HG02970 (cell line): Measurements from ENCODE around the gene HERC5.
"Not testable (repeated sequence)": the region's sequence is repeated elsewhere in the genome, so short reads cannot be mapped to it uniquely, and the experiment has no call there.

Experiments
- ATAC-seq: cut with Tn5 transposase; IDR thresholded peaks from one replicate; pipeline ENCODE4 v1.9.1; 2021; ENCODE audit warnings: mild to moderate bottlenecking, moderate library complexity, moderate number of reproducible peaks; ENCODE audit not compliant: unreplicated experiment, low FRiP score

The HERC5 gene

GRCh38 chr4:88447371-88448095, 9.4 kb upstream of the HERC5 start:
- no peak for ATAC-seq

- not testable (repeated sequence) for ATAC-seq
Measured at GRCh38 chr4:88448211-88448765, 8.6 kb upstream of the HERC5 start.

GRCh38 chr4:88448889-88449288, 8.0 kb upstream of the HERC5 start:
- no peak for ATAC-seq

- no peak for ATAC-seq
Measured at GRCh38 chr4:88449290-88449689, 7.6 kb upstream of the HERC5 start.

- no peak for ATAC-seq
Measured at GRCh38 chr4:88451205-88451604, 5.7 kb upstream of the HERC5 start.

DNA sequence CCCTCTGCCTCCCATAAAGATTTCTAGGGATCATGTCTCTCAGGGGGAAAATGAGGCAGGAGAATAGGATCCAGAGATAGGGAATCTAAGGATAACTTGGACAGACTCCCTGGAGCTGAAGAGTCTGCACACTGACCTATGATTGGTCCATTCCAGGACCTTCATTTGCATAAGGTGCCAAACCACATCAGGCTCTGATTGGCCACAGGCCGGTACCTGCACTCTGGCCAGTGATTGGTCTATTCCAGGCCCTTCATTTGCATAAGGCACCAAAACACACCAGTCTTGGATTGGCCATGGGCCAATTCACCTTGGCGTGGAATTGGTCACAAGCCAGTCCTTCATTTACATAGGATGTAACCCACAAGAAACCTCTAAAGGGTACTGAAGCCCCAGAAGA, 4.0 kb upstream of the HERC5 start:
- no peak for ATAC-seq

DNA sequence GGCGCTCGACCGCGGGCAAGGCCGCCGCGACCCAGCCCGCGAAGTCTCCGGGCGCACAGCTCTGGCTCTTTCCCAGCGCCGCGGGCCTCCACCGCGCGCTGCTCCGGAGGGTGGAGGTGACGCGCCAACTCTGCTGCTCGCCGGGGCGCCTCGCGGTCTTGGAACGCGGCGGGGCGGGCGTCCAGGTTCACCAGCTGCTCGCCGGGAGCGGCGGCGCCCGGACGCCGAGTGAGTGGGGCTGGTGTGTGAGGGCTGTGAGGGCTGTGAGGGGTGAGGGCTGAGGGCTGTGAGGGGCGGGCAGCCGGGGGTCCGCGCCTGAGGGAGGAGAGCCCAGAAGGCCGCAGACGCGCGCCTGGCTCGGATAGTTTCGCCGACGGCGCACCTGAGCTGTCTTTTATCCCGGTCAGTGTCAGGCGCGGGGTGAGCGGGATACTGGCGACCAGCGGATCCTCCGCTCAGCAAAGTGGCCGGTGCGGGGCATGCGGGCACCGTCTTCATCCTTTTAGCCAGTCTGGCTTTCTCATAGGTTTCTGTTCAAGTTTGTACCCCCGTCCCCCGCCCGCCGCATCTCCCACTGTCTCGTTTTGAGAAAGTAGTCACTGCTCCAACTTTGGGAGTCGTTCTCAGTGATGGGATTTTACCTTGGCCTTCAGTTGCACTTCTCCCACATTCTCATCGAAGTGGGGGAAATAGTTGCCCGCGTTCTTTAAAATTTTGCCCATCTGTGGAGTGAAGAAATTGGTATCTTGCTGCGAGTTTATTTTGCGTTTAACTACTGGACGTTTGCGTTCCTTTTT, 586 bp downstream of the HERC5 start:
- ATAC-seq = peak; percentile 34

DNA sequence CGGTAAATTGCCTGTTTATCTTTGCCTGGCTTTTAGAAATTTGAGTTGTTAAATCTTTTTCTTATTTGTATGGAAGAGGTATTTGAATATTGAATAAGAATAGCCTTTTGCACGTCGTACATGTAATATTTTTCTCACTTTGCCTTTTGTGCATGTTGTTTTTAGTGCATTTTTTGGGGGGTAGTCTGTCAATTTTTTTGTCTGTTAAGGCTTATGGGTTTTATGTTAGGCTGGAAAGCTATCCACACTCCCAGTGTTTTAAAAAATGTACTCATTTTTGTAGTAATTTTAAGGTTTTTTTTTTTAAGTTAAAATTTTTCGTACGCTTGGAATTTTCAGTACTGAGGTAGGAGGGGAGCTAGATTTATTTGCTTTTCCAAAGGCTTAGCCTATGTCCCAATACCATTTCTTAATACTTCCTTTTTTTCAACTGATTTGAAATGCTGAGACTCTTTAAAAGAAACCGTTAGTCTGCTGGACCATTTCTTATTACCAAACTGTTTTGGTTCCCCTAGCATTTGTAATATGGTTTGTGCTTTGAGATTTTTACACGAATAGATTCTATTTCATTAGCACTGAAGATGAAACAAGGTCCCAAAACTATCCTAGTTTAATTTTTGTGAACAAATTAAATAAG, 1.3 kb downstream of the HERC5 start:
- ATAC-seq = no peak

- ATAC-seq = no peak
Measured at GRCh38 chr4:88465653-88466192, 8.8 kb downstream of the HERC5 start.

DNA sequence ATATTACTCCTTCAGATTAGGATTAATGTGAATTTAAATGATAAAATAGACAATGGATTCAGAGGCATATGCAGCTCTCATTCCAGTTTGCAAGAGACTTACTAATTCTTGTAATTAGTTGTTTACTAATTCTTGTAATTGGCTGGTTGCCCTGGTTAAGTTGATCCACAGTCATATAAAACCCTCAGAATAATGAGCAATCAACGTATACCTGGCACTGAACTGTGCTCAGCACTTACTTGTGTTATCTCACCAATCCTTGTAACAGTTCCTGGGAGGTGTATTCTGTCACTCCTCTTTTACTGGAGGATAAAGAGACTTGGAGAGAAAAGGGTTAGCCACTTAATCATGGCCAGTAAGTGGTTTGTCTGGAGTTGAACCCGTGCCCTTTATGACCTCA, 10.5 kb downstream of the HERC5 start:
- ATAC-seq = no peak

DNA sequence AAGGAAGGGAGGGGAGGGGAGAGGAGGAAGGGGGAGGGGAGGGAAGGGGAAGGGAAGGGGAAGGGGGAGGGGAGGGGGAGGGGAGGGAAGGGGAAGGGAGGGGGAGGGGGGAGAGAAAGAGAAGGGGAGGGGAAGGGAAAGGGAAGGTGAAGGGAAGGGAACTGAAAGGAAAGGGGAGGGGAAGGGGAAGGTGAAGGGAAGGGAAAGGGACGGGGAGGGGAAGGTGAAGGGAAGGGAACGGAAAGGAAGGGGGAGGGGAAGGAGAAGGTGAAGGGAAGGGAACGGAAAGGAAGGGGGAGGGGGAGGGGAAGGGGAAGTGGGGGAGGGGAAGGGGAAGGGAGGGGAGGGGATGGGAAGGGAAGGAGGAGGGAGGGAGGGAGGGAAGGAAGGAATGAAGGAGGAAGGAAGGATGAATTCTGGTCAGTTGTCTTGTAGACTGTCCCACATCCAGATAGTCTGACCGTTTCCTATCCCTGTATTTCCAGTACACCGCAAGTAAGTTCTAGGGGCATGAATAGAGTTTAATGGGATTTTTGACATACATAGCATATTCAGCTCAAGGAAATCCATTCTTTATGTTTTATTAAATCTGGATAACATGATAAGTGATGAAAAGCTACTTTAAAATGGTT, 20.4 kb downstream of the HERC5 start:
- ATAC-seq = no peak

- ATAC-seq = no peak
Measured at GRCh38 chr4:88478247-88478646, 21.3 kb downstream of the HERC5 start.

GRCh38 chr4:88481537-88481936, 24.6 kb downstream of the HERC5 start:
- no peak for ATAC-seq

DNA sequence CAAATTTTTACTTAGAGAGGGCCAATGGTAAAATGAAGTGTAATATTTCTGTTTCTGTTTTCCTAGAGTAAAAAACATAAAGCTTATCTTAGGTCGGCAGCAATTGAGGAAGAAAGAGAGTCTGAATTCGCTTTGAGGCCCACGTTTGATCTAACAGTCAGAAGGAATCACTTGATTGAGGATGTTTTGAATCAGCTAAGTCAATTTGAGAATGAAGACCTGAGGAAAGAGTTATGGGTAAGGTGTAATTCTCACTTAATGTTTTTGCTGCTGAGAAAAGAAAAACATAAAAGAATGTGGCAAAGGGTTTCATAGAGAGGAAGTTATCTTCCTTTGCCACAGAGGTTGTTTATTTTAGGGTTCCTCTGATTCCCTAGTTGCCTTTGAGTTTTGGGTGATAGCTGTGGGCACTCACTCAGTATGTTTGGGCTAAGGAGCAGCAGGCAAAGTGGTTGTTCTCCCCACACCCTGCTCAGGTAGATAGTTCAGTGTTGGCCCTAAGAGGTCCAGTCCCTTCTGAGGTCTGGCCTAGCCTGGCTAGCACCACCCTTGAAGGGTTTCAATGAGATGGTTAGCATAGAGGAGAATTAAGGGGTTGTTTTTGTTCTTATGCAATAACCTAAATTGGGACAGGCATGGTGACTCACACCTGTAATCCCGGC, 32.3 kb downstream of the HERC5 start:
- ATAC-seq = no peak

DNA sequence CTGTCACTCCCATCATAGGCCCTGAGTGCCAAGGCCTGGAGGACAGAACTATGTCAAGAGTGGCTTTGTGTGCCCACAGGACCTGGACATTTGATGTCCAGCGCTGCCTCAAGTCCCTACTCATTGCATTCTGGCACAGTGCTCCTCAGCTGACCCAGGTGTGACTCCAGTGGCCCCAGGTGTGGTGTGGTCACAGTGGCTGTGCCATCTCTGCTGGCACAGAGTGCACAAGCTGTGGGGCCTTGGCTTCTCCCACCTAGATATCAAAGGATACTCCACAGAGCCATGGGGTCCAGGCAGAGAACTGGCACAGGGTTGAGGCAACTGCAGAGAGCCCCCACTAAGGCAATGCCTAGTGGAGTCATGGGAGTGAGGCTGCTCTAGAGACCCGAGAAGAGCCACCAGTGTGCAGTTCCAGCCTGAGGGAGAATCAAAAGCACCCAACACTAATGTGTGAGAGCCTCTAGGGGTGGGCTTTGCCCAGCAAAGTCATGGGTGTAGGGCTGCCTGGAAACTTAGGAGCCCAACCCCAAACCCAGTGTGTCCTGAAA, 41.0 kb downstream of the HERC5 start:
- ATAC-seq = no peak

DNA sequence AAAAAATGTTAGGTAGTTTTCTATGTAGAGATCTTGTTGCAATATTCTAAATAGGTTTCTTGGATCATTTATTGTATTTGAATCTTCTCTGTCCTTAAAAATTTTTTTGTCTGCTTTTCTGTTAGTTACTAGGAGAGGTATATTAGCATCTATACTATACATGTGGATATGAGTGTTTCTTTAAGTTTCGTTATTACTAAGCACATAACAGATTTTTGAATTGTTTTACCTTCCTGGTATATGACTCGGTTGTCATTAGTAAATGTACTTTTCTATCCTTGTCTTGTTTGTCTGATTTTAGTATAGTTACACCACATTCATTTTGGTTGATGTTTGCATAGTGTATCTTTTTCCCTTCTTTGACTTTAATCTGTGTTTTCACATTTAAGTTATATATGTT, 46.4 kb downstream of the HERC5 start:
- no peak for ATAC-seq

DNA sequence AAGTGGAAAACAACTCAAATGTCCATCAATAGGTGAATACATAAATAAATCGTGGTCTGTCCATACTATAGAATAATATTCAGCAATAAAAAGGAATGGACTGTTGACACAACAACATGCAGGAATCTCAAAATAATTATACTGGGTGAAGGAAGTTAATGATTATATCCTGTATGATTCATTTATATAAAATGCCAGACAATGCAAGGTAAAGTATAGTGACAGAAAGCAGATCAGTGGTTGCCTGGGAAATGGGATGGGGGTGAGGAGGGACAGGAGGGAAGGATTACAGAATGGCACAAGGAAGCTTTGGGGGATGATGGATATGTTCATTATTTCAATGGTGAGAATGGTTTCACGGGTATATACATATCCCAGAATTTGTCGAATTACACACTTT, 54.3 kb downstream of the HERC5 start:
- ATAC-seq = no peak

DNA sequence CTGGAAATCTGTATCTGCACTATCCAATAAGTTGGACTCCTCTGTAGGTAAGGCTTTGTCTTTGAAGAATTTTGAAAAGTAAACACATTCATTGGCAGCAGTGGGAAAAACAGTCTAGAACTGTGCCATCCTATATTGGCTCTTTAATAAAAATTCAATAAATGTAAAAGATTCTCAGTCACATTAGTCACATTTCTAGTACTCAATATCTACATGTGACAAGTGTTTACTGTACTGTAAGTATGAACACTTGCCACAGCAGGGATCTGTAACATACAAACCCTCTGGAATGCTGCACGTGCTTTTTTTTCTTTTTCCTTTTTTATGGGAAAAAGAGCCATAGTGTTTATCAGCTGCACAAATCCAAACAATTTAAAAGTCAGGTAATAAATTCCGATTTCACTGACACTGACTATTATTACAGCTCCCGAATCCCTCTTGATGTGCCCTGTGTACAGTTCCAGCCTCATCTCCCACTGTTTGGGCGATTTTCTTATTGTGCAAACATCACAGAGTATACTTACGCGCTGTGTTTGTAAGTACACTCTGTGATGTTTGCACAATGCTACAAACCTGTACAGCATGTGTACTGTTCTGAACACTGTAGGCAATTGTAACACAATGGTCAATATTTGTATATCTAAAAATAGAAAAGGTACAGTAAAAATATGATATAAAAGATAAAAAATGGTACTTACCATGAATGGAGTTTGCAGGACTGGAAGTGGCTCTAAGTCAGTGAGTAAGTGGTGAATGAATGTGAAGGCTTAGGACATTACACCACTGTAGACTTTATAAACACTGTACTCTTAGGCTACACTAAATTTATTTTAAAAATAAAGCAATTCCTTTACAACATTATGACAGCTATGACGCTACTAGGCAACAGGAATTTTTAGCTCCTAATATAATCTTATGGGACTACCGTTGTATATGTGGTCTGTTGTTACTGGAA, 57.9 kb downstream of the HERC5 start:
- no peak for ATAC-seq

DNA sequence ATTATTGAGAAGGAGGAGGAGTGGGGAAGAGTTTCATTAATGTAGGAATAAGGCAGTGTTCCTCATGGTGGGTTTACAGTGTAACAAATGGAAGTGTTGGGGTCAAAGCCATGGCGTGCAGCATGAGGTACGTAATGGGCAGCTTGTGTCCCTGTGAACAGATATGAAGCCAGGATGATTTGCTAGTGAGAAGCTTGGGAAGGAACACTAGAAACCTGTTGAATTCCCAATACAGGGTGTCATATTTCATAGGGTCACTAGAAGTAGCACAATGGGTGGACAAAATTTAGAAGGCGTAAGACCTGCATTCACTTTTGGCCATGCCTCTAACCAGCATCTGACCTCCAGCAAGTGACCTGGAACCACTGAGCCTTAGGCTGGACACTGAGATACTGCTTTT, 59.8 kb downstream of the HERC5 start:
- ATAC-seq = no peak
